H1 (cell line): ENCODE data around the gene ARHGEF25. TPM values are rescaled to one million over a fixed set of nuclear protein-coding genes. Genes with fewer than 3 reads are reported as not detected.

ENCODE experiments used
- CTCF ChIA-PET: fragments of 300-600 bp; sonication (Branson Sonifier 250); formaldehyde crosslinking; loops from one replicate; lab custom pipeline; 2021; ENCODE audit not compliant: partially characterized antibody; lab: Charles Lee
- POLR2A ChIA-PET: fragments of 300-600 bp; sonication (Branson Sonifier 250); formaldehyde crosslinking; loops from one replicate; lab custom pipeline; 2021; ENCODE audit warnings: inconsistent platforms; ENCODE audit not compliant: partially characterized antibody; lab: Charles Lee
- DNase-seq, 2 experiments: peaks; one replicate each; pipeline versions ENCODE4 v3.0.0 to v3.0.0-alpha.2; 2010 to 2022; ENCODE audit warnings: low spot score in 2 of 2, low read depth in 1 of 2, mixed read lengths in 1 of 2
- FAIRE-seq: peaks from 2 replicates; lab custom pipeline; 2011; peaks lifted over from hg19 to GRCh38; lab: Jason Lieb, UNC
- H2AFZ ChIP-seq: 2 replicates; pipeline ENCODE4 v1.8.1; 2012; ENCODE audit warnings: low read length, inconsistent platforms
- H2AK5ac ChIP-seq: 2 replicates; pipeline ENCODE4 v1.6.1; 2013; ENCODE audit warnings: low read depth, low read length
- H2BK120ac ChIP-seq: replicated peaks from 2 replicates; pipeline ENCODE3; 2013; ENCODE audit warnings: low read depth, low read length, inconsistent platforms
- H2BK12ac ChIP-seq: 2 replicates; pipeline ENCODE4 v1.6.1; 2013; ENCODE audit warnings: low read depth, low read length
- H2BK15ac ChIP-seq: 2 replicates; pipeline ENCODE4 v1.6.1; 2013; ENCODE audit warnings: low read length
- H2BK20ac ChIP-seq: 2 replicates; pipeline ENCODE4 v1.6.1; 2013; ENCODE audit warnings: low read length
- H2BK5ac ChIP-seq: 2 replicates; pipeline ENCODE4 v1.6.1; 2013; ENCODE audit warnings: low read depth, low read length
- H3K14ac ChIP-seq: 2 replicates; pipeline ENCODE4 v1.6.1; 2013; ENCODE audit warnings: inconsistent platforms; ENCODE audit not compliant: insufficient read length
- H3K18ac ChIP-seq: 2 replicates; pipeline ENCODE4 v1.6.1; 2013; ENCODE audit warnings: low read length; ENCODE audit errors: extremely low read depth
- H3K23ac ChIP-seq: 2 replicates; pipeline ENCODE4 v1.6.1; 2013; ENCODE audit warnings: inconsistent platforms; ENCODE audit not compliant: insufficient read length
- H3K23me2 ChIP-seq: 2 replicates; pipeline ENCODE4 v1.6.1; 2013; ENCODE audit warnings: low read depth, low read length
- H3K27ac ChIP-seq: 2 replicates; pipeline ENCODE4 v1.6.1; 2011; ENCODE audit warnings: low read depth, low read length, inconsistent platforms
- H3K27me3 ChIP-seq, 4 experiments: replicated peaks in 1 of 4; 1 replicate in 1 of 4; 2 replicates in 3 of 4; pipeline versions ENCODE4 v1.6.1 to v1.8.1; 2011 to 2013; ENCODE audit warnings: low read length in 3 of 4, mild to moderate bottlenecking in 3 of 4, inconsistent platforms in 2 of 4, mixed read lengths in 2 of 4, moderate library complexity in 1 of 4; ENCODE audit not compliant: control insufficient read depth in 3 of 4, insufficient read depth in 3 of 4; ENCODE audit errors: extremely low read depth in 1 of 4
- H3K36me3 ChIP-seq, 4 experiments: 2 replicates each; pipeline versions ENCODE4 v1.6.1 to v1.8.1; 2011 to 2013; ENCODE audit warnings: mild to moderate bottlenecking in 4 of 4, low read length in 3 of 4, moderate library complexity in 2 of 4, control low read depth in 1 of 4, inconsistent platforms in 1 of 4; ENCODE audit not compliant: insufficient read depth in 4 of 4, control insufficient read depth in 2 of 4
- H3K4ac ChIP-seq: replicated peaks from 2 replicates; pipeline ENCODE3; 2013; ENCODE audit warnings: low read length, low read depth, mixed read lengths, inconsistent platforms; ENCODE audit not compliant: insufficient read length
- H3K4me1 ChIP-seq, 4 experiments: replicated peaks in 1 of 4; 1 replicate in 1 of 4; 2 replicates in 3 of 4; pipeline versions ENCODE4 v1.6.1 to v1.8.1; 2011 to 2013; ENCODE audit warnings: low read length in 3 of 4, inconsistent platforms in 2 of 4, mixed read lengths in 1 of 4; ENCODE audit not compliant: insufficient read depth in 4 of 4, control insufficient read depth in 3 of 4
- H3K4me2 ChIP-seq, 2 experiments: 2 replicates each; pipeline versions ENCODE4 v1.6.1 to v1.8.1; 2011 to 2013; ENCODE audit warnings: low read depth in 2 of 2, low read length in 2 of 2, control low read depth in 1 of 2, inconsistent platforms in 1 of 2, mild to moderate bottlenecking in 1 of 2; ENCODE audit not compliant: insufficient read depth in 1 of 2
- H3K4me3 ChIP-seq, 4 experiments: fragments of 200-600, 300-600 bp in 1 of 4; sonication (generic), shearing (Covaris generic), sonication (Bioruptor Twin) in 1 of 4; 2 replicates each; pipeline versions ENCODE4 v1.5.1 to v1.8.1; 2011 to 2016; ENCODE audit warnings: low read length in 4 of 4, low read depth in 3 of 4, control low read depth in 2 of 4, inconsistent platforms in 2 of 4, mild to moderate bottlenecking in 2 of 4, mixed read lengths in 1 of 4, moderate library complexity in 1 of 4; ENCODE audit not compliant: insufficient read depth in 2 of 4; ENCODE audit errors: extremely low read depth in 1 of 4
- H3K56ac ChIP-seq: replicated peaks from 2 replicates; pipeline ENCODE3; 2013; ENCODE audit warnings: low read depth, mild to moderate bottlenecking, mixed read lengths, low read length, inconsistent platforms; ENCODE audit not compliant: insufficient read length
- H3K79me1 ChIP-seq: 2 replicates; pipeline ENCODE4 v1.6.1; 2013; ENCODE audit warnings: low read depth, low read length, control low read depth
- H3K79me2 ChIP-seq, 2 experiments: 2 replicates each; pipeline versions ENCODE4 v1.6.1 to v1.8.1; 2012 to 2013; ENCODE audit warnings: low read length in 2 of 2, mild to moderate bottlenecking in 2 of 2, inconsistent platforms in 1 of 2; ENCODE audit not compliant: insufficient read depth in 2 of 2, control insufficient read depth in 1 of 2
- H3K9ac ChIP-seq, 4 experiments: replicated peaks in 1 of 4; 1 replicate in 1 of 4; 2 replicates in 3 of 4; pipeline versions ENCODE4 v1.6.1 to v1.8.1; 2011 to 2013; ENCODE audit warnings: low read depth in 3 of 4, low read length in 3 of 4, control low read depth in 2 of 4, mild to moderate bottlenecking in 2 of 4, moderate library complexity in 2 of 4, inconsistent platforms in 1 of 4; ENCODE audit errors: extremely low read depth in 1 of 4
- H3K9me3 ChIP-seq, 2 experiments: 2 replicates each; pipeline versions ENCODE4 v1.6.1 to v1.8.1; 2012 to 2013; ENCODE audit warnings: mild to moderate bottlenecking in 2 of 2, moderate library complexity in 2 of 2, control low read depth in 1 of 2, inconsistent platforms in 1 of 2, low read depth in 1 of 2, low read length in 1 of 2, mixed read lengths in 1 of 2; ENCODE audit not compliant: insufficient read depth in 2 of 2
- H4K20me1 ChIP-seq, 2 experiments: replicated peaks in 1 of 2; 2 replicates each; pipeline versions ENCODE3 to v1.8.1; 2011 to 2013; ENCODE audit warnings: inconsistent platforms in 2 of 2, low read length in 2 of 2, mild to moderate bottlenecking in 1 of 2; ENCODE audit not compliant: insufficient read depth in 2 of 2, control insufficient read depth in 1 of 2
- H4K5ac ChIP-seq: 2 replicates; pipeline ENCODE4 v1.6.1; 2013; ENCODE audit warnings: low read length, low read depth, mixed read lengths, inconsistent platforms; ENCODE audit not compliant: insufficient read length
- H4K8ac ChIP-seq: 2 replicates; pipeline ENCODE4 v1.8.0; 2013; ENCODE audit warnings: mild to moderate bottlenecking, moderate library complexity, low read length, inconsistent platforms; ENCODE audit not compliant: insufficient read depth; ENCODE audit errors: extremely low read depth
- H4K91ac ChIP-seq: replicated peaks from 2 replicates; pipeline ENCODE3; 2013; ENCODE audit warnings: low read length, mixed read lengths, inconsistent platforms; ENCODE audit not compliant: insufficient read length
- CBX8 ChIP-seq: fragments of 300-800, 300-1000 bp; sonication (generic); IDR thresholded peaks from 2 replicates; pipeline ENCODE4 v1.7.1; 2016; ENCODE audit warnings: low read depth, low read length, borderline replicate concordance
- CTBP2 ChIP-seq: IDR thresholded peaks from 2 replicates; pipeline ENCODE4 v1.7.0; 2011; ENCODE audit warnings: borderline replicate concordance, mild to moderate bottlenecking, moderate library complexity, mixed read lengths, low read length; ENCODE audit not compliant: insufficient read depth, insufficient read length
- RAD21 ChIP-seq, 2 experiments: IDR thresholded peaks in 1 of 2; conservative IDR thresholded peaks in 1 of 2; 2 replicates each; pipeline ENCODE4 v1.6.1; 2011; ENCODE audit warnings: low read depth in 2 of 2, low read length in 2 of 2, improper control_type of control experiment in 1 of 2, inconsistent platforms in 1 of 2, mild to moderate bottlenecking in 1 of 2, moderate library complexity in 1 of 2
- RNF2 ChIP-seq: fragments of 200-900, 300-1000 bp; sonication (generic); IDR thresholded peaks from 2 replicates; pipeline ENCODE4 v1.7.1; 2016; ENCODE audit warnings: borderline replicate concordance, low read depth, mild to moderate bottlenecking, antibody characterized with exemption, low read length; ENCODE audit not compliant: poor library complexity, severe bottlenecking; ENCODE audit errors: missing control alignments
- SIX5 ChIP-seq: IDR thresholded peaks from 2 replicates; pipeline ENCODE4 v1.6.1; 2011; ENCODE audit warnings: mild to moderate bottlenecking, low read depth, low read length
- SP1 ChIP-seq: IDR thresholded peaks from 2 replicates; pipeline ENCODE4 v1.6.1; 2011; ENCODE audit warnings: low read depth, low read length
- SP4 ChIP-seq: IDR thresholded peaks from 2 replicates; pipeline ENCODE4 v1.6.1; 2012; ENCODE audit warnings: low read length, inconsistent platforms
- SRF ChIP-seq: IDR thresholded peaks from 2 replicates; pipeline ENCODE4 v1.6.1; 2011; ENCODE audit warnings: mild to moderate bottlenecking, low read depth, low read length, moderate library complexity
- TAF1 ChIP-seq: IDR thresholded peaks from 2 replicates; pipeline ENCODE4 v1.6.1; 2011; ENCODE audit warnings: mild to moderate bottlenecking, low read depth, low read length
- WGBS, 2 experiments: shearing (Covaris generic) in 1 of 2; methylation state at CpG; one replicate each; pipeline versions ENCODE4 v1.1.6 to v1.1.7; 2013 to 2015; ENCODE audit warnings: low lambda C conversion rate in 2 of 2, mixed read lengths in 2 of 2, inconsistent platforms in 1 of 2, low coverage in 1 of 2, missing lambda C conversion rate in 1 of 2; ENCODE audit not compliant: insufficient replicate concordance in 2 of 2, insufficient coverage in 1 of 2, insufficient read length in 1 of 2; ENCODE audit errors: extremely low coverage in 1 of 2, missing lambda C conversion rate in 1 of 2; 5-methylcytosine and 5-hydroxymethylcytosine counted together
- polyA plus RNA-seq, 7 experiments: library from polyadenylated mRNA; depleted of rRNA in 3 of 7; stranded (reverse) in 5 of 7; unstranded in 2 of 7; fragments of >200 nt in 5 of 7; fragments of 200-250 nt in 2 of 7; gene quantifications; 1 replicate in 5 of 7; 2 replicates in 1 of 7; 4 replicates in 1 of 7; pipeline versions ENCODE4 v1.2.1 to v1.2.3, GENCODE V29; 2011 to 2013; ENCODE audit warnings: missing spikeins in 2 of 7, mixed read lengths in 2 of 7
- total RNA-seq: library from RNA; stranded (reverse); fragmentation: NEBNext Ultra II Directional; extraction: Animal tissue kit (Norgen Biotek cat#: 25700); gene quantifications from 2 replicates; pipeline ENCODE4 v1.2.1, GENCODE V29; 2021

Gene ARHGEF25
- total and polyA plus RNA-seq, 2 of the 8 experiments (the other 6 are each of a cell fraction or from before 2014, with no cell fraction given) = 5.9 to 8.8 TPM

DNA sequence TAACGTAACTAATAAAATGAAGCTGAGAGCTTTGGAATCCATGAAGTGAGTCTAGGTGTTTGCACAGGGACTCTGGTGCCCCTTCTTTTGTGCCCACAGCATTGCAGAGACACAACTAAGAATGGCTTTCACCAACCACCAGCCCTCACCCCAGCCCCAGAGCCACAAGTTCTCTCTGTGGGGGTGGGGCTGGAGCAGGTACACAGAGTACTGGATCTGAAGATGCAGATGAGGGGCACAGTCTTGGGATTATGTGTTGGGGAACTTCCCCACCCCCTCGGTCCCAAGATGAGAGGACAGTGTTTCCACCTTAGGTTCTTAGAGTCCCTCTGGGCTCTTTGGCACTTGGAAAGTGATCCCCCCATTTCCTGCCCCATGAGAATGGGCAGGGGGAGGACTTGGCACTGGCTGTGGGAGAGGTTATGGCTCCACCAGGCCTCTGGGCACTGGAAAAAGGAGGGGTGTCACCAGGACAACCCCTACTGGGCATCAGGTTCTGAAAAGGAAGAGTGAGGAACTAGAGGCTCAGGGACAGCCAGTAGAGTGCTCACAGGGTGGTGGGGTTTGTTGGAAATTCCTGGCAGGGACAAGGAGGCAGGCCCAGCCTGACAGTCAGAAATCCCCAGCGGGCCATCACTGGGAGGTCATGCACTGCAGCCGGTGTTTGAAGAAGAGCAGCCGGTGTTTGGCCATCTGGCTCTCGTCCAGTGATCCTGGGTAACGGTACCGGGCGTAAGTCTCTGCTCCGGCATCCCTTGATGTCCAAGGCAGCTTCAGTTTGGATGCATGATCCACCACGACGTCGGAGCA is 15.1 kb downstream of the ARHGEF25 start:
- Histone ChIP-seq H3K79me1 (0 out of 2 replicates have a peak, but pooled peaks cover 2% of the 10 kb centered on the region), H3K9ac (no peak overlapping the region), H3K14ac (no peak overlapping the region), H3K23ac (no peak overlapping the region), H3K79me2 (no peaks in the 10 kb centered on the region), H3K27me3 (peaks cover 93 to 100% (median 99%) of the 10 kb centered on the region in 4 experiments), H2AFZ (no peak overlapping the region), H2BK120ac (no peak overlapping the region), H2BK5ac (no peak overlapping the region), H3K4me1 (peaks cover 0 to 19% (median 18%) of the 10 kb centered on the region in 4 experiments; a peak in 6 of 7 replicates), H3K4me3 (no peak overlapping the region), H3K18ac (no peak overlapping the region), H3K4me2 (no peak overlapping the region; a peak in 2 of 4 replicates), H4K91ac (no peak overlapping the region), H3K23me2 (peaks cover 4% of the 10 kb centered on the region; the same call in 1 of the 2 replicates), H4K8ac (no peak overlapping the region), H3K9me3 (no peaks in the 10 kb centered on the region), H3K36me3 (no peaks in the 10 kb centered on the region; a peak in 1 of 8 replicates), H3K27ac (no peak overlapping the region), H2BK20ac (no peak overlapping the region), H3K56ac (no peak overlapping the region), H2BK15ac (no peak overlapping the region), H4K5ac (no peak overlapping the region), H2AK5ac (no peak overlapping the region), H4K20me1 (peaks cover 2 to 25% of the 10 kb centered on the region in 2 experiments), H2BK12ac (no peak overlapping the region), H3K4ac (no peak overlapping the region)
- ChIA-PET CTCF (interaction anchor here (0.9 to 10.7 kb wide), 10 partner anchors 10 to 109 kb away, joined by 3 to 201 read pairs (median 5); partner anchors contain the start of genes ARHGEF25 and DTX3), POLR2A (interaction anchor here (0.7 to 2.1 kb wide), 8 partner anchors 17 to 119 kb away, joined by 3 to 6 read pairs (median 3); partner anchors contain the start of genes DTX3 and TSPAN31)
- WGBS, 2 experiments = 71% methylated on average over 13 of the region's 13 CpGs; no CpG with 5 or more reads in 1 of the 2 experiments
- peak in 1 of 2 experiments; percentile 46 for DNase-seq
- FAIRE-seq = no peak
- TF ChIP-seq TAF1 (no peak), SP4 (no peak), SRF (no peak), SIX5 (no peak), RAD21 (IDR thresholded peaks at IDR 0.05 in 1 of 2, conservative IDR thresholded peaks at IDR 0.05 in 1 of 2; ENCODE audit: low read depth in 2 of 2, low read length in 2 of 2) (no peak), SP1 (no peak), CBX8 (no peak), CTBP2 (no peak), RNF2 (no peak)
